Muscle of leg (tissue), 11 donors: ENCODE results near the gene SLC19A1. TPM values are rescaled to one million over a fixed set of nuclear protein-coding genes. Genes with fewer than 3 reads are reported as not detected.

ENCODE experiments used
- DNase-seq: peaks from one replicate; pipeline ENCODE4 v3.0.0; 2013
- H3K27ac ChIP-seq: one replicate; pipeline ENCODE4 v1.5.1; 2013; ENCODE audit warnings: mild to moderate bottlenecking, low read length, control low read depth
- H3K27me3 ChIP-seq: one replicate; pipeline ENCODE4 v1.6.1; 2013; ENCODE audit warnings: low read length; ENCODE audit not compliant: control insufficient read depth, insufficient read depth
- H3K36me3 ChIP-seq: one replicate; pipeline ENCODE4 v1.6.1; 2013; ENCODE audit warnings: low read length; ENCODE audit not compliant: control insufficient read depth, insufficient read depth
- H3K4me1 ChIP-seq: one replicate; pipeline ENCODE4 v1.6.1; 2013; ENCODE audit warnings: low read length; ENCODE audit not compliant: control insufficient read depth, insufficient read depth
- H3K4me3 ChIP-seq: one replicate; pipeline ENCODE4 v1.5.1; 2013; ENCODE audit warnings: low read length, control low read depth
- H3K9me3 ChIP-seq: replicated peaks from 2 replicates; pipeline ENCODE4 v1.6.1; 2013; ENCODE audit warnings: low read depth, low read length; ENCODE audit not compliant: control insufficient read depth
- WGBS: methylation state at CpG from one replicate; pipeline ENCODE4 v1.1.5; 2013; ENCODE audit warnings: missing lambda C conversion rate; ENCODE audit not compliant: insufficient coverage; 5-methylcytosine and 5-hydroxymethylcytosine counted together
- polyA plus RNA-seq, 8 donors: library from polyadenylated mRNA; unstranded; fragments of 120-200 nt; gene quantifications; one replicate each; pipeline versions ENCODE4 v1.2.1 to v1.2.3, GENCODE V29; 2013; ENCODE audit warnings: inconsistent platforms in 1 of 8, low replicate concordance in 1 of 8; ENCODE audit not compliant: insufficient read length in 8 of 8, insufficient read depth in 1 of 8
- total RNA-seq: library from RNA; stranded (reverse); fragments of 120-200 nt; gene quantifications from one replicate; pipeline ENCODE4 v1.2.4, GENCODE V29; 2013

Gene SLC19A1
- total and polyA plus RNA-seq, 9 donors = 3.2 to 22.8 (median 12.8) TPM

- peak overlapping the region; percentile 26 for H3K4me3 ChIP-seq
- no peaks in the 10 kb centered on the region for H3K27me3 ChIP-seq
- H3K9me3 ChIP-seq = peaks cover under 1% of the 10 kb centered on the region
- no peak overlapping the region for H3K27ac ChIP-seq
- peaks cover 69% of the 10 kb centered on the region for H3K4me1 ChIP-seq
- DNase-seq = no peak
- no peaks in the 10 kb centered on the region for H3K36me3 ChIP-seq
- 65% methylated on average over 44 of the region's 47 CpGs for WGBS
Measured at GRCh38 chr21:45455674-45456583, 86.3 kb downstream of the SLC19A1 start.

- H3K4me3 ChIP-seq = peak overlapping the region; percentile 26
- peak; percentile 62 for DNase-seq
- H3K27ac ChIP-seq = no peak overlapping the region
- no peaks in the 10 kb centered on the region for H3K27me3 ChIP-seq
- peaks cover 77% of the 10 kb centered on the region for H3K4me1 ChIP-seq
- H3K36me3 ChIP-seq = no peaks in the 10 kb centered on the region
- WGBS = 10% methylated on average over 19 of the region's 23 CpGs
- H3K9me3 ChIP-seq = no peaks in the 10 kb centered on the region
Measured at GRCh38 chr21:45454926-45455673, 87.1 kb downstream of the SLC19A1 start.

- Histone ChIP-seq H3K27me3 (no peaks in the 10 kb centered on the region), H3K27ac (no peak overlapping the region), H3K4me1 (peaks cover 84% of the 10 kb centered on the region), H3K9me3 (no peaks in the 10 kb centered on the region), H3K4me3 (no peak overlapping the region), H3K36me3 (no peaks in the 10 kb centered on the region)
- 41% methylated on average over 22 of the region's 24 CpGs for WGBS
- DNase-seq = no peak
Measured at GRCh38 chr21:45454060-45454925, 87.9 kb downstream of the SLC19A1 start.

- no peak overlapping the region for H3K27ac ChIP-seq
- no peaks in the 10 kb centered on the region for H3K36me3 ChIP-seq
- H3K27me3 ChIP-seq = no peaks in the 10 kb centered on the region
- H3K9me3 ChIP-seq = no peaks in the 10 kb centered on the region
- WGBS = 68% methylated on average over 12 of the region's 13 CpGs
- H3K4me1 ChIP-seq = peaks cover 86% of the 10 kb centered on the region
- DNase-seq = no peak
- H3K4me3 ChIP-seq = no peak overlapping the region
Measured at GRCh38 chr21:45453308-45453950, 88.8 kb downstream of the SLC19A1 start.

GRCh38 chr21:45452696-45453307 lies 89.4 kb downstream of the SLC19A1 start:
- Histone ChIP-seq H3K4me3 (no peak overlapping the region), H3K27me3 (no peaks in the 10 kb centered on the region), H3K36me3 (no peaks in the 10 kb centered on the region), H3K4me1 (peaks cover 85% of the 10 kb centered on the region), H3K27ac (no peak overlapping the region), H3K9me3 (no peaks in the 10 kb centered on the region)
- no peak for DNase-seq
- WGBS = over 99% methylated on average over 7 of the region's 7 CpGs

- DNase-seq = no peak
- WGBS = 78% methylated on average over 11 of the region's 12 CpGs
- H3K4me1 ChIP-seq = peaks cover 75% of the 10 kb centered on the region
Measured at GRCh38 chr21:45451771-45452182, 90.5 kb downstream of the SLC19A1 start.

GRCh38 chr21:45451091-45451740 lies 91.0 kb downstream of the SLC19A1 start:
- peaks cover 2% of the 10 kb centered on the region for H3K9me3 ChIP-seq
- H3K27me3 ChIP-seq = no peaks in the 10 kb centered on the region
- no peak overlapping the region for H3K4me3 ChIP-seq
- H3K36me3 ChIP-seq = no peaks in the 10 kb centered on the region
- no peak overlapping the region for H3K27ac ChIP-seq
- no peak for DNase-seq
- 72% methylated on average over 19 of the region's 20 CpGs for WGBS
- H3K4me1 ChIP-seq = peaks cover 70% of the 10 kb centered on the region

More at GRCh38 chr21:45451771-45452182, 90.5 kb downstream of the SLC19A1 start:
- Histone ChIP-seq H3K9me3 (peaks cover 1% of the 10 kb centered on the region), H3K27ac (no peak overlapping the region), H3K27me3 (no peaks in the 10 kb centered on the region), H3K4me3 (no peak overlapping the region), H3K36me3 (no peaks in the 10 kb centered on the region)

GRCh38 chr21:45450423-45451090 lies 91.7 kb downstream of the SLC19A1 start:
- Histone ChIP-seq H3K36me3 (no peaks in the 10 kb centered on the region), H3K4me3 (no peak overlapping the region), H3K27ac (no peak overlapping the region), H3K9me3 (peaks cover 4% of the 10 kb centered on the region), H3K4me1 (peaks cover 63% of the 10 kb centered on the region), H3K27me3 (no peaks in the 10 kb centered on the region)
- DNase-seq = no peak
- 78% methylated on average over 16 of the region's 24 CpGs for WGBS
